Measurements from ENCODE around the gene EFNB3. TPM values are rescaled to one million over a fixed set of nuclear protein-coding genes. Genes with fewer than 3 reads are reported as not detected.

The EFNB3 gene
- polyA plus RNA-seq, 2 of the 4 experiments (the other 2 are of a cell fraction): 1.7 to 1.9 TPM

DNA sequence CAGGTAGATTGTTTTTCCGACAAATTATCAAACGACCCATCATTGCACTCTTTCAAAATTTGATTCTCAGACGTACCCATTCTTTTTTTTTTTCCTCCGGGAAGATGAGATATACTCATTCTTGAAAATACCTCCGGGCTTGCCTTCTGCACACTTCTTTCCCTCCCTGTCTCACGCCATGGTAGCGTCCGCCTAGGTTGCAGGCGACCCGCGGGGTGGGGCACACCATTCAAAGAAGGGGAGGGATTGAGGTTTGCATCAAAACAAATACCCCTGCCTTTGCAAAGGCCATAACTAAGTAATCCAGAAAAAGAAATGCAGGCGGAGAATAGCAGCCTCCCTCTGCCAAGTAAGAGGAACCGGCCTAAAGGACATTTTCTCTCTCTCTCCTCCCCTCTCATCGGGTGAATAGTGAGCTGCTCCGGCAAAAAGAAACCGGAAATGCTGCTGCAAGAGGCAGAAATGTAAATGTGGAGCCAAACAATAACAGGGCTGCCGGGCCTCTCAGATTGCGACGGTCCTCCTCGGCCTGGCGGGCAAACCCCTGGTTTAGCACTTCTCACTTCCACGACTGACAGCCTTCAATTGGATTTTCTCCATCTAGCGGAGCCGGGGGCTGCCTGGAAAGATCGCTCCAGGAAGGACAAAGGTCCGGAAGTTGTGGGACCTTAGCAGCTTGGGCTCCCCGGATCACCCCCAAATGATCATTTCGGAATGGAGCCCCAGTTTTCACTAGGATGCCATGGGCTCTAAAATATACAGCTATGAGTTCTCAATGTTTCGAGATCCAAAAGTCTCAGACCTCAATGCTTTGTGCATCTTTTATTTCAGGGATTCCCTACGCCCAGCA, 18.6 kb upstream of the EFNB3 start:
- POLR2A ChIA-PET: interaction anchor here (0.5 to 4.1 kb wide), 46 partner anchors 12 to 487 kb away, joined by 3 to 97 read pairs (median 6); partner anchors contain the start of genes ATP1B2, CD68, CNTROB and CYB5D1
- 2% methylated on average over 30 of the region's 30 CpGs for WGBS (ENCODE audit: missing lambda C conversion rate)
- ATAC-seq (peak; percentile 55 to 66), DNase-seq (ENCODE audit: low read depth in 1 of 2, low spot score in 1 of 2) (peak; percentile 78 to 95), FAIRE-seq (no peak)
- H3K27ac ChIP-seq: peak overlapping the region; percentile 94 to 95
- peak overlapping the region; percentile 93 for H3K4me2 ChIP-seq
- H3K4me1 ChIP-seq: peaks cover 23% of the 10 kb centered on the region
- no peaks in the 10 kb centered on the region for H3K9me3 ChIP-seq
- CTCF ChIA-PET: interaction anchor here (0.6 to 10.0 kb wide), 33 partner anchors 12 to 323 kb away, joined by 3 to 191 read pairs (median 10); partner anchors contain the start of genes ATP1B2, CD68, DNAH2 and EFNB3
- peak overlapping the region; percentile 77 for H3K4me3 ChIP-seq
- TF ChIP-seq TFCP2L1 (CRISPR knock-in tag; IDR thresholded peaks at IDR 0.05): peak; percentile 73
- peak; percentile 23; the same call in 1 of the 2 replicates for TF ChIP-seq KDM5A (IDR thresholded peaks at IDR 0.05)
- TF ChIP-seq MAX (IDR thresholded peaks at IDR 0.05): peak; percentile 80
- TF ChIP-seq, protein P1, sequence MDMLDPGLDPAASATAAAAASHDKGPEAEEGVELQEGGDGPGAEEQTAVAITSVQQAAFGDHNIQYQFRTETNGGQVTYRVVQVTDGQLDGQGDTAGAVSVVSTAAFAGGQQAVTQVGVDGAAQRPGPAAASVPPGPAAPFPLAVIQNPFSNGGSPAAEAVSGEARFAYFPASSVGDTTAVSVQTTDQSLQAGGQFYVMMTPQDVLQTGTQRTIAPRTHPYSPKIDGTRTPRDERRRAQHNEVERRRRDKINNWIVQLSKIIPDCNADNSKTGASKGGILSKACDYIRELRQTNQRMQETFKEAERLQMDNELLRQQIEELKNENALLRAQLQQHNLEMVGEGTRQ (IDR thresholded peaks at IDR 0.05): no peak
- TF ChIP-seq PHF8 (IDR thresholded peaks at IDR 0.05; ENCODE audit: borderline replicate concordance, low read depth): peak; percentile 69; the same call in 1 of the 2 replicates
- peak; percentile 83 for TF ChIP-seq GATA3 (IDR thresholded peaks at IDR 0.05; ENCODE audit: borderline replicate concordance)
- peak; percentile 57 for TF ChIP-seq POLR2A (IDR thresholded peaks at IDR 0.05; ENCODE audit: low read length)
- no peak for TF ChIP-seq ZC3H11A (IDR thresholded peaks at IDR 0.05)
- no peak for TF ChIP-seq EHMT2 (IDR thresholded peaks at IDR 0.05; ENCODE audit: low read depth)
- no peak for TF ChIP-seq RCOR1 (IDR thresholded peaks at IDR 0.05; ENCODE audit: low read depth, low read length)
- TF ChIP-seq, protein P2, sequence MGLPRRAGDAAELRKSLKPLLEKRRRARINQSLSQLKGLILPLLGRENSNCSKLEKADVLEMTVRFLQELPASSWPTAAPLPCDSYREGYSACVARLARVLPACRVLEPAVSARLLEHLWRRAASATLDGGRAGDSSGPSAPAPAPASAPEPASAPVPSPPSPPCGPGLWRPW (IDR thresholded peaks at IDR 0.05): no peak
- no peak for TF ChIP-seq RFX5 (IDR thresholded peaks at IDR 0.05)
- TF ChIP-seq, protein P3, sequence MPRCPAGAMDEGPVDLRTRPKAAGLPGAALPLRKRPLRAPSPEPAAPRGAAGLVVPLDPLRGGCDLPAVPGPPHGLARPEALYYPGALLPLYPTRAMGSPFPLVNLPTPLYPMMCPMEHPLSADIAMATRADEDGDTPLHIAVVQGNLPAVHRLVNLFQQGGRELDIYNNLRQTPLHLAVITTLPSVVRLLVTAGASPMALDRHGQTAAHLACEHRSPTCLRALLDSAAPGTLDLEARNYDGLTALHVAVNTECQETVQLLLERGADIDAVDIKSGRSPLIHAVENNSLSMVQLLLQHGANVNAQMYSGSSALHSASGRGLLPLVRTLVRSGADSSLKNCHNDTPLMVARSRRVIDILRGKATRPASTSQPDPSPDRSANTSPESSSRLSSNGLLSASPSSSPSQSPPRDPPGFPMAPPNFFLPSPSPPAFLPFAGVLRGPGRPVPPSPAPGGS (IDR thresholded peaks at IDR 0.05): peak; percentile 83; the same call in 1 of the 3 replicates
- no peak for TF ChIP-seq MAFK (IDR thresholded peaks at IDR 0.05; ENCODE audit: partially characterized antibody)
- TF ChIP-seq REST (IDR thresholded peaks at IDR 0.05): no peak; the same call in none of the 2 replicates
- TF ChIP-seq HDAC2 (IDR thresholded peaks at IDR 0.05): no peak
- TF ChIP-seq FOSL2 (IDR thresholded peaks at IDR 0.05): no peak
- no peak for TF ChIP-seq FOSL2 (CRISPR knock-in tag; IDR thresholded peaks at IDR 0.05)
- no peak for TF ChIP-seq JUNB (IDR thresholded peaks at IDR 0.05)
- peak in 1 of 2 experiments; percentile 47; a peak in 4 of 5 replicates for TF ChIP-seq JUN (IDR thresholded peaks at IDR 0.05)
- no peak for TF ChIP-seq MAZ (IDR thresholded peaks at IDR 0.05; ENCODE audit: borderline replicate concordance, low read depth, low read length)
- TF ChIP-seq, protein P4, sequence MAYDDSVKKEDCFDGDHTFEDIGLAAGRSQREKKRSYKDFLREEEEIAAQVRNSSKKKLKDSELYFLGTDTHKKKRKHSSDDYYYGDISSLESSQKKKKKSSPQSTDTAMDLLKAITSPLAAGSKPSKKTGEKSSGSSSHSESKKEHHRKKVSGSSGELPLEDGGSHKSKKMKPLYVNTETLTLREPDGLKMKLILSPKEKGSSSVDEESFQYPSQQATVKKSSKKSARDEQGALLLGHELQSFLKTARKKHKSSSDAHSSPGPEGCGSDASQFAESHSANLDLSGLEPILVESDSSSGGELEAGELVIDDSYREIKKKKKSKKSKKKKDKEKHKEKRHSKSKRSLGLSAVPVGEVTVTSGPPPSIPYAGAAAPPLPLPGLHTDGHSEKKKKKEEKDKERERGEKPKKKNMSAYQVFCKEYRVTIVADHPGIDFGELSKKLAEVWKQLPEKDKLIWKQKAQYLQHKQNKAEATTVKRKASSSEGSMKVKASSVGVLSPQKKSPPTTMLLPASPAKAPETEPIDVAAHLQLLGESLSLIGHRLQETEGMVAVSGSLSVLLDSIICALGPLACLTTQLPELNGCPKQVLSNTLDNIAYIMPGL (CRISPR knock-in tag; IDR thresholded peaks at IDR 0.05; ENCODE audit: borderline replicate concordance): no peak; the same call in 1 of the 2 replicates
- no peak for TF ChIP-seq CTCF (IDR thresholded peaks at IDR 0.05)
- TF ChIP-seq, protein P5, sequence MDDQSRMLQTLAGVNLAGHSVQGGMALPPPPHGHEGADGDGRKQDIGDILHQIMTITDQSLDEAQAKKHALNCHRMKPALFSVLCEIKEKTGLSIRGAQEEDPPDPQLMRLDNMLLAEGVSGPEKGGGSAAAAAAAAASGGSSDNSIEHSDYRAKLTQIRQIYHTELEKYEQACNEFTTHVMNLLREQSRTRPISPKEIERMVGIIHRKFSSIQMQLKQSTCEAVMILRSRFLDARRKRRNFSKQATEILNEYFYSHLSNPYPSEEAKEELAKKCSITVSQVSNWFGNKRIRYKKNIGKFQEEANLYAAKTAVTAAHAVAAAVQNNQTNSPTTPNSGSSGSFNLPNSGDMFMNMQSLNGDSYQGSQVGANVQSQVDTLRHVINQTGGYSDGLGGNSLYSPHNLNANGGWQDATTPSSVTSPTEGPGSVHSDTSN (IDR thresholded peaks at IDR 0.05): no peak
- TF ChIP-seq RNF2 (IDR thresholded peaks at IDR 0.05; ENCODE audit: borderline replicate concordance, low read depth): no peak
- no peak for TF ChIP-seq HOXB5 (CRISPR knock-in tag; IDR thresholded peaks at IDR 0.05)
- TF ChIP-seq RAD21 (conservative IDR thresholded peaks at IDR 0.05 in 1 of 2, IDR thresholded peaks at IDR 0.05 in 1 of 2): no peak
- no peak for TF ChIP-seq CHD2 (IDR thresholded peaks at IDR 0.05; ENCODE audit: low read length, partially characterized antibody)
